Mesenteric fat pad (tissue), 1 donor: Measurements from ENCODE around the gene ENOX2. TPM values are rescaled to one million over a fixed set of nuclear protein-coding genes. Genes with fewer than 3 reads are reported as not detected.
"Not testable (repeated sequence)": the region's sequence is repeated elsewhere in the genome, so short reads cannot be mapped to it uniquely, and the experiment has no call there.

ENCODE experiments used
- DNase-seq: peaks from one replicate; pipeline ENCODE4 v3.0.0-alpha.2; 2020; ENCODE audit warnings: low spot score
- long read RNA-seq: library from polyadenylated mRNA; unstranded; transcript quantifications from one replicate; pipeline ENCODE4 v2.0.0, GENCODE V29; 2020
- total RNA-seq: library from RNA; stranded (reverse); fragmentation: NEBNext Ultra II Directional; extraction: Animal tissue kit (Norgen Biotek cat#: 25700); gene quantifications from one replicate; pipeline ENCODE4 v1.2.1, GENCODE V29; 2021
- donor health status: DM: yes; HTN: yes; CAD: no.

The ENOX2 gene
- total RNA-seq = 15.1 TPM
- long read RNA-seq, full-length matches to known transcripts = 4 of 37 reads
- long read RNA-seq, partial matches to known transcripts = 15 of 37 reads
- long read RNA-seq, other reads (novel, unspliced or antisense) = 18 of 37 reads

GRCh38 chrX:130902783-130903613, at the start of gene ENOX2:
ENOX2 (minus strand) TSS chrX:130903209; CDS start chrX:130703216, 199,993 bp downstream.
- DNase-seq = peak; percentile 94

GRCh38 chrX:130952266-130953043, 49.4 kb upstream of the ENOX2 start:
- no peak for DNase-seq

- no peak for DNase-seq
Observed at GRCh38 chrX:130944230-130944629, 41.2 kb upstream of the ENOX2 start.

- no peak for DNase-seq
Observed at GRCh38 chrX:130937101-130937500, 34.1 kb upstream of the ENOX2 start.

- DNase-seq = no peak
Observed at GRCh38 chrX:130933358-130933757, 30.3 kb upstream of the ENOX2 start.

GRCh38 chrX:130920405-130920804, 17.4 kb upstream of the ENOX2 start:
- DNase-seq = not testable (repeated sequence)

GRCh38 chrX:130919676-130920075, 16.7 kb upstream of the ENOX2 start:
- DNase-seq = not testable (repeated sequence)

GRCh38 chrX:130918498-130918897, 15.5 kb upstream of the ENOX2 start:
- DNase-seq = not testable (repeated sequence)

- no peak for DNase-seq
Observed at GRCh38 chrX:130916636-130917422, 13.8 kb upstream of the ENOX2 start.

GRCh38 chrX:130915302-130915701, 12.3 kb upstream of the ENOX2 start:
- no peak for DNase-seq

- no peak for DNase-seq
Observed at GRCh38 chrX:130909469-130910136, 6.6 kb upstream of the ENOX2 start.

- DNase-seq = no peak
Observed at GRCh38 chrX:130906776-130907175, 3.8 kb upstream of the ENOX2 start.

- no peak for DNase-seq
Observed at GRCh38 chrX:130902446-130902782, 595 bp downstream of the ENOX2 start.

GRCh38 chrX:130896802-130897501, 6.1 kb downstream of the ENOX2 start:
- DNase-seq = no peak

- DNase-seq = no peak
Observed at GRCh38 chrX:130896026-130896425, 7.0 kb downstream of the ENOX2 start.

GRCh38 chrX:130895299-130895698, 7.7 kb downstream of the ENOX2 start:
- no peak for DNase-seq

GRCh38 chrX:130893356-130894085, 9.5 kb downstream of the ENOX2 start:
- no peak for DNase-seq

GRCh38 chrX:130887376-130887775, 15.6 kb downstream of the ENOX2 start:
- DNase-seq = no peak

GRCh38 chrX:130885996-130886395, 17.0 kb downstream of the ENOX2 start:
- no peak for DNase-seq

- DNase-seq = no peak
Observed at GRCh38 chrX:130885508-130885907, 17.5 kb downstream of the ENOX2 start.
